H1 (cell line): Measurements from ENCODE around the gene TNPO3. TPM values are rescaled to one million over a fixed set of nuclear protein-coding genes. Genes with fewer than 3 reads are reported as not detected.
A peak's percentile ranks its signal among the peaks of the same experiment; 100 is the strongest.

Experiments
- CTCF ChIA-PET: fragments of 300-600 bp; sonication (Branson Sonifier 250); formaldehyde crosslinking; loops from one replicate; lab custom pipeline; 2021; ENCODE audit not compliant: partially characterized antibody; lab: Charles Lee
- POLR2A ChIA-PET: fragments of 300-600 bp; sonication (Branson Sonifier 250); formaldehyde crosslinking; loops from one replicate; lab custom pipeline; 2021; ENCODE audit warnings: inconsistent platforms; ENCODE audit not compliant: partially characterized antibody; lab: Charles Lee
- DNase-seq, 2 experiments: peaks; one replicate each; pipeline versions ENCODE4 v3.0.0 to v3.0.0-alpha.2; 2010 to 2022; ENCODE audit warnings: low spot score in 2 of 2, low read depth in 1 of 2, mixed read lengths in 1 of 2
- FAIRE-seq: peaks from 2 replicates; lab custom pipeline; 2011; peaks lifted over from hg19 to GRCh38; lab: Jason Lieb, UNC
- H2AFZ ChIP-seq: 2 replicates; pipeline ENCODE4 v1.8.1; 2012; ENCODE audit warnings: low read length, inconsistent platforms
- H2AK5ac ChIP-seq: 2 replicates; pipeline ENCODE4 v1.6.1; 2013; ENCODE audit warnings: low read depth, low read length
- H2BK120ac ChIP-seq: replicated peaks from 2 replicates; pipeline ENCODE3; 2013; ENCODE audit warnings: low read depth, low read length, inconsistent platforms
- H2BK12ac ChIP-seq: 2 replicates; pipeline ENCODE4 v1.6.1; 2013; ENCODE audit warnings: low read depth, low read length
- H2BK15ac ChIP-seq: 2 replicates; pipeline ENCODE4 v1.6.1; 2013; ENCODE audit warnings: low read length
- H2BK20ac ChIP-seq: 2 replicates; pipeline ENCODE4 v1.6.1; 2013; ENCODE audit warnings: low read length
- H2BK5ac ChIP-seq: 2 replicates; pipeline ENCODE4 v1.6.1; 2013; ENCODE audit warnings: low read depth, low read length
- H3K14ac ChIP-seq: 2 replicates; pipeline ENCODE4 v1.6.1; 2013; ENCODE audit warnings: inconsistent platforms; ENCODE audit not compliant: insufficient read length
- H3K18ac ChIP-seq: 2 replicates; pipeline ENCODE4 v1.6.1; 2013; ENCODE audit warnings: low read length; ENCODE audit errors: extremely low read depth
- H3K23ac ChIP-seq: 2 replicates; pipeline ENCODE4 v1.6.1; 2013; ENCODE audit warnings: inconsistent platforms; ENCODE audit not compliant: insufficient read length
- H3K23me2 ChIP-seq: 2 replicates; pipeline ENCODE4 v1.6.1; 2013; ENCODE audit warnings: low read depth, low read length
- H3K27ac ChIP-seq: 2 replicates; pipeline ENCODE4 v1.6.1; 2011; ENCODE audit warnings: low read depth, low read length, inconsistent platforms
- H3K27me3 ChIP-seq, 4 experiments: replicated peaks in 1 of 4; 1 replicate in 1 of 4; 2 replicates in 3 of 4; pipeline versions ENCODE4 v1.6.1 to v1.8.1; 2011 to 2013; ENCODE audit warnings: low read length in 3 of 4, mild to moderate bottlenecking in 3 of 4, inconsistent platforms in 2 of 4, mixed read lengths in 2 of 4, moderate library complexity in 1 of 4; ENCODE audit not compliant: control insufficient read depth in 3 of 4, insufficient read depth in 3 of 4; ENCODE audit errors: extremely low read depth in 1 of 4
- H3K36me3 ChIP-seq, 4 experiments: 2 replicates each; pipeline versions ENCODE4 v1.6.1 to v1.8.1; 2011 to 2013; ENCODE audit warnings: mild to moderate bottlenecking in 4 of 4, low read length in 3 of 4, moderate library complexity in 2 of 4, control low read depth in 1 of 4, inconsistent platforms in 1 of 4; ENCODE audit not compliant: insufficient read depth in 4 of 4, control insufficient read depth in 2 of 4
- H3K4ac ChIP-seq: replicated peaks from 2 replicates; pipeline ENCODE3; 2013; ENCODE audit warnings: low read length, low read depth, mixed read lengths, inconsistent platforms; ENCODE audit not compliant: insufficient read length
- H3K4me1 ChIP-seq, 4 experiments: replicated peaks in 1 of 4; 1 replicate in 1 of 4; 2 replicates in 3 of 4; pipeline versions ENCODE4 v1.6.1 to v1.8.1; 2011 to 2013; ENCODE audit warnings: low read length in 3 of 4, inconsistent platforms in 2 of 4, mixed read lengths in 1 of 4; ENCODE audit not compliant: insufficient read depth in 4 of 4, control insufficient read depth in 3 of 4
- H3K4me2 ChIP-seq, 2 experiments: 2 replicates each; pipeline versions ENCODE4 v1.6.1 to v1.8.1; 2011 to 2013; ENCODE audit warnings: low read depth in 2 of 2, low read length in 2 of 2, control low read depth in 1 of 2, inconsistent platforms in 1 of 2, mild to moderate bottlenecking in 1 of 2; ENCODE audit not compliant: insufficient read depth in 1 of 2
- H3K4me3 ChIP-seq, 4 experiments: fragments of 200-600, 300-600 bp in 1 of 4; sonication (generic), shearing (Covaris generic), sonication (Bioruptor Twin) in 1 of 4; 2 replicates each; pipeline versions ENCODE4 v1.5.1 to v1.8.1; 2011 to 2016; ENCODE audit warnings: low read length in 4 of 4, low read depth in 3 of 4, control low read depth in 2 of 4, inconsistent platforms in 2 of 4, mild to moderate bottlenecking in 2 of 4, mixed read lengths in 1 of 4, moderate library complexity in 1 of 4; ENCODE audit not compliant: insufficient read depth in 2 of 4; ENCODE audit errors: extremely low read depth in 1 of 4
- H3K56ac ChIP-seq: replicated peaks from 2 replicates; pipeline ENCODE3; 2013; ENCODE audit warnings: low read depth, mild to moderate bottlenecking, mixed read lengths, low read length, inconsistent platforms; ENCODE audit not compliant: insufficient read length
- H3K79me1 ChIP-seq: 2 replicates; pipeline ENCODE4 v1.6.1; 2013; ENCODE audit warnings: low read depth, low read length, control low read depth
- H3K79me2 ChIP-seq, 2 experiments: 2 replicates each; pipeline versions ENCODE4 v1.6.1 to v1.8.1; 2012 to 2013; ENCODE audit warnings: low read length in 2 of 2, mild to moderate bottlenecking in 2 of 2, inconsistent platforms in 1 of 2; ENCODE audit not compliant: insufficient read depth in 2 of 2, control insufficient read depth in 1 of 2
- H3K9ac ChIP-seq, 4 experiments: replicated peaks in 1 of 4; 1 replicate in 1 of 4; 2 replicates in 3 of 4; pipeline versions ENCODE4 v1.6.1 to v1.8.1; 2011 to 2013; ENCODE audit warnings: low read depth in 3 of 4, low read length in 3 of 4, control low read depth in 2 of 4, mild to moderate bottlenecking in 2 of 4, moderate library complexity in 2 of 4, inconsistent platforms in 1 of 4; ENCODE audit errors: extremely low read depth in 1 of 4
- H3K9me3 ChIP-seq, 2 experiments: 2 replicates each; pipeline versions ENCODE4 v1.6.1 to v1.8.1; 2012 to 2013; ENCODE audit warnings: mild to moderate bottlenecking in 2 of 2, moderate library complexity in 2 of 2, control low read depth in 1 of 2, inconsistent platforms in 1 of 2, low read depth in 1 of 2, low read length in 1 of 2, mixed read lengths in 1 of 2; ENCODE audit not compliant: insufficient read depth in 2 of 2
- H4K20me1 ChIP-seq, 2 experiments: replicated peaks in 1 of 2; 2 replicates each; pipeline versions ENCODE3 to v1.8.1; 2011 to 2013; ENCODE audit warnings: inconsistent platforms in 2 of 2, low read length in 2 of 2, mild to moderate bottlenecking in 1 of 2; ENCODE audit not compliant: insufficient read depth in 2 of 2, control insufficient read depth in 1 of 2
- H4K5ac ChIP-seq: 2 replicates; pipeline ENCODE4 v1.6.1; 2013; ENCODE audit warnings: low read length, low read depth, mixed read lengths, inconsistent platforms; ENCODE audit not compliant: insufficient read length
- H4K8ac ChIP-seq: 2 replicates; pipeline ENCODE4 v1.8.0; 2013; ENCODE audit warnings: mild to moderate bottlenecking, moderate library complexity, low read length, inconsistent platforms; ENCODE audit not compliant: insufficient read depth; ENCODE audit errors: extremely low read depth
- H4K91ac ChIP-seq: replicated peaks from 2 replicates; pipeline ENCODE3; 2013; ENCODE audit warnings: low read length, mixed read lengths, inconsistent platforms; ENCODE audit not compliant: insufficient read length
- GABPA ChIP-seq: IDR thresholded peaks from 2 replicates; pipeline ENCODE4 v1.6.1; 2011; ENCODE audit warnings: mild to moderate bottlenecking, low read length, moderate library complexity, borderline replicate concordance; ENCODE audit not compliant: insufficient read depth
- SIN3A ChIP-seq, 2 experiments: IDR thresholded peaks in 1 of 2; conservative IDR thresholded peaks in 1 of 2; 2 replicates each; pipeline ENCODE4 v1.6.1; 2011 to 2012; ENCODE audit warnings: low read length in 2 of 2, improper control_type of control experiment in 1 of 2, low read depth in 1 of 2, mild to moderate bottlenecking in 1 of 2
- SUZ12 ChIP-seq: fragments of 200-600 bp; sonication (generic); IDR thresholded peaks from 2 replicates; pipeline ENCODE4 v1.6.1; 2012; ENCODE audit warnings: mild to moderate bottlenecking, inconsistent platforms, low read length, moderate library complexity, mixed read lengths
- WGBS, 2 experiments: shearing (Covaris generic) in 1 of 2; methylation state at CpG; one replicate each; pipeline versions ENCODE4 v1.1.6 to v1.1.7; 2013 to 2015; ENCODE audit warnings: low lambda C conversion rate in 2 of 2, mixed read lengths in 2 of 2, inconsistent platforms in 1 of 2, low coverage in 1 of 2, missing lambda C conversion rate in 1 of 2; ENCODE audit not compliant: insufficient replicate concordance in 2 of 2, insufficient coverage in 1 of 2, insufficient read length in 1 of 2; ENCODE audit errors: extremely low coverage in 1 of 2, missing lambda C conversion rate in 1 of 2; 5-methylcytosine and 5-hydroxymethylcytosine counted together
- polyA plus RNA-seq, 7 experiments: library from polyadenylated mRNA; depleted of rRNA in 3 of 7; stranded (reverse) in 5 of 7; unstranded in 2 of 7; fragments of >200 nt in 5 of 7; fragments of 200-250 nt in 2 of 7; gene quantifications; 1 replicate in 5 of 7; 2 replicates in 1 of 7; 4 replicates in 1 of 7; pipeline versions ENCODE4 v1.2.1 to v1.2.3, GENCODE V29; 2011 to 2013; ENCODE audit warnings: missing spikeins in 2 of 7, mixed read lengths in 2 of 7
- total RNA-seq: library from RNA; stranded (reverse); fragmentation: NEBNext Ultra II Directional; extraction: Animal tissue kit (Norgen Biotek cat#: 25700); gene quantifications from 2 replicates; pipeline ENCODE4 v1.2.1, GENCODE V29; 2021

The TNPO3 gene
- total and polyA plus RNA-seq, 2 of the 8 experiments (the other 6 are each of a cell fraction or from before 2014, with no cell fraction given) = 67.6 to 99.2 TPM

GRCh38 chr7:128945668-128946366 lies 109.1 kb downstream of the TNPO3 start:
- Histone ChIP-seq H3K27me3 (peaks cover 0 to 3% (median 2%) of the 10 kb centered on the region in 4 experiments; a peak in 2 of 7 replicates), H4K91ac (no peak overlapping the region), H2BK12ac (no peak overlapping the region), H2BK120ac (no peak overlapping the region), H2AK5ac (no peak overlapping the region), H3K9me3 (no peaks in the 10 kb centered on the region), H3K4me1 (peaks cover 0 to 5% (median under 1%) of the 10 kb centered on the region in 4 experiments; a peak in 2 of 7 replicates), H3K23me2 (no peaks in the 10 kb centered on the region), H3K27ac (no peak overlapping the region), H3K79me1 (no peaks in the 10 kb centered on the region), H3K9ac (no peak overlapping the region), H4K5ac (no peak overlapping the region), H3K4me2 (no peak overlapping the region), H3K4ac (no peak overlapping the region), H2BK20ac (no peak overlapping the region), H2BK5ac (no peak overlapping the region), H2AFZ (no peak overlapping the region), H2BK15ac (no peak overlapping the region), H3K14ac (no peak overlapping the region), H3K36me3 (no peaks in the 10 kb centered on the region), H4K20me1 (no peaks in the 10 kb centered on the region), H3K18ac (no peak overlapping the region), H3K79me2 (no peaks in the 10 kb centered on the region), H4K8ac (no peak overlapping the region; the same call in 1 of the 2 replicates), H3K4me3 (no peak overlapping the region), H3K56ac (no peak overlapping the region), H3K23ac (no peak overlapping the region)
- peak in 1 of 2 experiments; percentile 45 for DNase-seq
- POLR2A ChIA-PET = interaction anchor here (0.6 to 1.6 kb wide), 4 partner anchors 9 to 165 kb away, joined by 3 to 5 read pairs (median 3); no protein-coding TSS in a partner anchor
- FAIRE-seq = no peak
- 93% methylated on average over 20 of the region's 21 CpGs; no CpG with 5 or more reads in 1 of the 2 experiments for WGBS, 2 experiments
- CTCF ChIA-PET = interaction anchor here (0.9 to 7.0 kb wide), 11 partner anchors 9 to 268 kb away, joined by 3 to 44 read pairs (median 15); partner anchors contain the start of genes IRF5 and KCP
- TF ChIP-seq SIN3A (conservative IDR thresholded peaks at IDR 0.05 in 1 of 2, IDR thresholded peaks at IDR 0.05 in 1 of 2; ENCODE audit: low read depth in 1 of 2, low read length in 2 of 2) (no peak), GABPA (no peak), SUZ12 (no peak)
